Neural progenitor cell (in vitro differentiated cells): ENCODE data around the gene PSMB7. TPM values are rescaled to one million over a fixed set of nuclear protein-coding genes. Genes with fewer than 3 reads are reported as not detected.

Experiments used
- DNase-seq: peaks from one replicate; pipeline ENCODE4 v3.0.0-alpha.2; 2016; ENCODE audit warnings: low spot score
- H2AFZ ChIP-seq: fragments of 200-600 bp; sonication (generic); replicated peaks from 2 replicates; pipeline ENCODE4 v1.6.1; 2016; ENCODE audit warnings: antibody characterized with exemption
- H3F3A ChIP-seq: fragments of 200-600 bp; sonication (generic); 2 replicates; pipeline ENCODE4 v1.6.1; 2016; ENCODE audit warnings: antibody characterized with exemption, low read depth
- H3K27ac ChIP-seq: fragments of 200-600 bp; sonication (generic); 2 replicates; pipeline ENCODE4 v1.5.1; 2016; ENCODE audit warnings: mild to moderate bottlenecking
- H3K27me3 ChIP-seq: fragments of 200-600 bp; sonication (generic); 2 replicates; pipeline ENCODE4 v1.6.1; 2016; ENCODE audit warnings: mild to moderate bottlenecking, moderate library complexity
- H3K36me3 ChIP-seq: fragments of 200-600 bp; sonication (generic); 2 replicates; pipeline ENCODE4 v1.5.1; 2016
- H3K4me1 ChIP-seq: fragments of 200-600 bp; sonication (generic); 2 replicates; pipeline ENCODE4 v1.6.1; 2016; ENCODE audit warnings: mixed run types
- H3K4me2 ChIP-seq: fragments of 200-600 bp; sonication (generic); 2 replicates; pipeline ENCODE4 v1.6.1; 2016
- H3K4me3 ChIP-seq: fragments of 200-600 bp; sonication (generic); 2 replicates; pipeline ENCODE4 v1.5.1; 2016
- H3K79me2 ChIP-seq: fragments of 200-600 bp; sonication (generic); 2 replicates; pipeline ENCODE4 v1.6.1; 2016; ENCODE audit warnings: low read depth
- H3K9ac ChIP-seq: fragments of 200-600 bp; sonication (generic); 2 replicates; pipeline ENCODE4 v1.6.1; 2016
- H3K9me3 ChIP-seq: fragments of 200-600 bp; sonication (generic); 2 replicates; pipeline ENCODE4 v1.5.1; 2016; ENCODE audit warnings: low read depth
- H4K20me1 ChIP-seq: fragments of 200-600 bp; sonication (generic); 2 replicates; pipeline ENCODE4 v1.6.1; 2016; ENCODE audit warnings: low read depth
- H3K27ac Mint-ChIP-seq: 3 replicates; pipeline ENCODE4 v1.8.0; 2021; ENCODE audit warnings: mixed read lengths
- H3K27me3 Mint-ChIP-seq: 2 replicates; pipeline ENCODE4 v1.8.0; 2022; ENCODE audit warnings: low read depth, mild to moderate bottlenecking, inconsistent platforms, moderate library complexity, mixed read lengths; ENCODE audit not compliant: insufficient read depth
- H3K36me3 Mint-ChIP-seq: 3 replicates; pipeline ENCODE4 v1.8.0; 2021; ENCODE audit warnings: mixed read lengths
- H3K4me1 Mint-ChIP-seq: 3 replicates; pipeline ENCODE4 v1.8.0; 2021; ENCODE audit warnings: mixed read lengths
- H3K4me3 Mint-ChIP-seq: 3 replicates; pipeline ENCODE4 v1.8.0; 2021; ENCODE audit warnings: mild to moderate bottlenecking, moderate library complexity, mixed read lengths
- H3K9me3 Mint-ChIP-seq: 3 replicates; pipeline ENCODE4 v1.8.0; 2020; ENCODE audit warnings: mixed read lengths
- CTCF ChIP-seq: fragments of 200-600 bp; sonication (generic); IDR thresholded peaks from 2 replicates; pipeline ENCODE4 v1.5.1; 2017; ENCODE audit warnings: antibody characterized with exemption, mild to moderate bottlenecking
- EZH2 ChIP-seq: fragments of 200-600 bp; sonication (generic); IDR thresholded peaks from 2 replicates; pipeline ENCODE4 v1.6.1; 2017; ENCODE audit warnings: antibody characterized with exemption, mild to moderate bottlenecking, moderate library complexity
- EZH2phosphoT487 ChIP-seq: fragments of 200-600 bp; sonication (generic); IDR thresholded peaks from 2 replicates; pipeline ENCODE4 v1.6.1; 2017; ENCODE audit warnings: antibody characterized with exemption
- total RNA-seq: library from RNA; depleted of rRNA; stranded (reverse); fragments of >200 nt; gene quantifications from 2 replicates; pipeline ENCODE4 v1.2.3, GENCODE V29; 2015; ENCODE audit warnings: low replicate concordance

PSMB7 gene
- total RNA-seq, 1 donor from 2014 or later, result 249 TPM

DNA sequence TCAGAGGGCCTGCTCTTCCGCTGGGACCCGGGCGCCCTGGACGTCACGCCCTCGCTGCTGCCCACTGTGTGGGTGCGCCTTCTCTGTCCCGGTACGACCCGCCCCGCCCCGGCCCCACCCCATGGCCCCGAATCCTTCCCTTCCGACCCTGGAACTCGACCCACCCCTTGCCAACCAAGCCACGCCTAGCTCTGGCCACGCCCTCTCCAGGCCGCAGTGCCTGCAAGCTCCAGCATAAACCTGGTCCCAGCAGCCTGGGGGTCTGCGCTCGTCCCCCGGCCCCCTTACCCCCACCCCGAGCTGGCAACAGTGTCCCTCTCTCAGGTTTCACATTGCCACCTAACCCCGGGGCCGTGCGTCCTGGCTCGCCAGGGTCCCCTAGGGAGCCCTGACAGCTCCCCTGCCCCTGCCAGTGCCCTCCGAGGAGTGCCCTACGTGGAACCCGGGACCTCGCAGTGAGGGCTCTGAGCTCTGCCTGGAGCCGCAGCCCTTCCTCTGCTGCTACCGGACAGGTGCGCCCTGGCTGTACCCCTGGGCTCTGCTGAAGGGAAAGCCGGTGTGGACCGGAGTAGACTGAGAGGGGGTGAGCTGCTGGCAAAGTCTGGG is 38.4 kb upstream of the PSMB7 start:
- Histone ChIP-seq H3K9me3 (no peaks in the 10 kb centered on the region), H4K20me1 (peaks cover 3% of the 10 kb centered on the region), H2AFZ (peak overlapping the region; percentile 68), H3K79me2 (no peaks in the 10 kb centered on the region), H3K4me3 (peak overlapping the region; percentile 43), H3K9ac (no peak overlapping the region), H3K36me3 (no peaks in the 10 kb centered on the region), H3K27me3 (peaks cover 45% of the 10 kb centered on the region), H3K4me2 (peak overlapping the region; percentile 79), H3K27ac (no peak overlapping the region), H3K4me1 (peaks cover 12% of the 10 kb centered on the region), H3F3A (peaks cover 21% of the 10 kb centered on the region)
- peaks cover 9% of the 10 kb centered on the region for H3K4me1 Mint-ChIP-seq
- H3K27ac Mint-ChIP-seq, result no peak overlapping the region
- H3K9me3 Mint-ChIP-seq, result no peaks in the 10 kb centered on the region
- no peaks in the 10 kb centered on the region for H3K36me3 Mint-ChIP-seq
- peak; percentile 72 for DNase-seq
- peak overlapping the region; percentile 64 for H3K4me3 Mint-ChIP-seq
- peaks cover 36% of the 10 kb centered on the region for H3K27me3 Mint-ChIP-seq
- TF ChIP-seq EZH2phosphoT487 (no peak), EZH2 (no peak), CTCF (no peak)

- H3K4me3 Mint-ChIP-seq, result peak overlapping the region; percentile 72
- peak overlapping the region; percentile 79 for H3K4me2 ChIP-seq
- no peaks in the 10 kb centered on the region for H3K9me3 ChIP-seq
These were observed 37.8 kb upstream of the PSMB7 start for GRCh38 chr9:124452841-124453585.

GRCh38 chr9:124452326-124452725 is 37.1 kb upstream of the PSMB7 start:
- no peak for DNase-seq
- H3K4me2 ChIP-seq, result no peak overlapping the region
- H3K4me1 ChIP-seq, result peaks cover 12% of the 10 kb centered on the region
- H3K9me3 Mint-ChIP-seq, result no peaks in the 10 kb centered on the region
- no peak overlapping the region for H3K9ac ChIP-seq
- no peaks in the 10 kb centered on the region for H3K79me2 ChIP-seq
- H3K27ac ChIP-seq, result no peak overlapping the region
- peaks cover 9% of the 10 kb centered on the region for H3K4me1 Mint-ChIP-seq
- no peaks in the 10 kb centered on the region for H3K36me3 Mint-ChIP-seq
- peaks cover 21% of the 10 kb centered on the region for H3F3A ChIP-seq
- H3K9me3 ChIP-seq, result no peaks in the 10 kb centered on the region
- peaks cover 3% of the 10 kb centered on the region for H4K20me1 ChIP-seq
- no peaks in the 10 kb centered on the region for H3K36me3 ChIP-seq
- H3K27ac Mint-ChIP-seq, result no peak overlapping the region
- no peak for TF ChIP-seq EZH2phosphoT487
- H3K4me3 Mint-ChIP-seq, result peak overlapping the region; percentile 72
- peaks cover 45% of the 10 kb centered on the region for H3K27me3 ChIP-seq
- H2AFZ ChIP-seq, result no peak overlapping the region
- H3K4me3 ChIP-seq, result no peak overlapping the region
- peaks cover 33% of the 10 kb centered on the region for H3K27me3 Mint-ChIP-seq

More at GRCh38 chr9:124452841-124453585, 37.8 kb upstream of the PSMB7 start:
- no peaks in the 10 kb centered on the region for H3K36me3 Mint-ChIP-seq
- H3K27me3 Mint-ChIP-seq, result peaks cover 33% of the 10 kb centered on the region
- H2AFZ ChIP-seq, result peak overlapping the region; percentile 68
- no peaks in the 10 kb centered on the region for H3K79me2 ChIP-seq
- peaks cover 45% of the 10 kb centered on the region for H3K27me3 ChIP-seq
- H3F3A ChIP-seq, result peaks cover 21% of the 10 kb centered on the region
- peaks cover 3% of the 10 kb centered on the region for H4K20me1 ChIP-seq
- DNase-seq, result no peak
- H3K4me3 ChIP-seq, result peak overlapping the region; percentile 43
- no peak for TF ChIP-seq EZH2phosphoT487
- TF ChIP-seq CTCF, result no peak
- TF ChIP-seq EZH2, result no peak
- H3K9ac ChIP-seq, result no peak overlapping the region
- H3K4me1 Mint-ChIP-seq, result peaks cover 9% of the 10 kb centered on the region
- no peak overlapping the region for H3K27ac Mint-ChIP-seq
- no peak overlapping the region for H3K27ac ChIP-seq
- peaks cover 12% of the 10 kb centered on the region for H3K4me1 ChIP-seq
- H3K36me3 ChIP-seq, result no peaks in the 10 kb centered on the region
- no peaks in the 10 kb centered on the region for H3K9me3 Mint-ChIP-seq
